Activated CD4-positive, CD25-positive, alpha-beta regulatory T cell treated with anti-CD3 and anti-CD28 coated beads, Interleukin-2, amount 50 U/mL, for 72 hours (primary cell): ENCODE data around the gene DYNLRB1.
"Not testable (repeated sequence)": the region's sequence is repeated elsewhere in the genome, so short reads cannot be mapped to it uniquely, and the experiment has no call there.

ENCODE experiments used
- DNase-seq: peaks from one replicate; pipeline ENCODE4 v3.0.0; 2021

The DYNLRB1 gene

DNA sequence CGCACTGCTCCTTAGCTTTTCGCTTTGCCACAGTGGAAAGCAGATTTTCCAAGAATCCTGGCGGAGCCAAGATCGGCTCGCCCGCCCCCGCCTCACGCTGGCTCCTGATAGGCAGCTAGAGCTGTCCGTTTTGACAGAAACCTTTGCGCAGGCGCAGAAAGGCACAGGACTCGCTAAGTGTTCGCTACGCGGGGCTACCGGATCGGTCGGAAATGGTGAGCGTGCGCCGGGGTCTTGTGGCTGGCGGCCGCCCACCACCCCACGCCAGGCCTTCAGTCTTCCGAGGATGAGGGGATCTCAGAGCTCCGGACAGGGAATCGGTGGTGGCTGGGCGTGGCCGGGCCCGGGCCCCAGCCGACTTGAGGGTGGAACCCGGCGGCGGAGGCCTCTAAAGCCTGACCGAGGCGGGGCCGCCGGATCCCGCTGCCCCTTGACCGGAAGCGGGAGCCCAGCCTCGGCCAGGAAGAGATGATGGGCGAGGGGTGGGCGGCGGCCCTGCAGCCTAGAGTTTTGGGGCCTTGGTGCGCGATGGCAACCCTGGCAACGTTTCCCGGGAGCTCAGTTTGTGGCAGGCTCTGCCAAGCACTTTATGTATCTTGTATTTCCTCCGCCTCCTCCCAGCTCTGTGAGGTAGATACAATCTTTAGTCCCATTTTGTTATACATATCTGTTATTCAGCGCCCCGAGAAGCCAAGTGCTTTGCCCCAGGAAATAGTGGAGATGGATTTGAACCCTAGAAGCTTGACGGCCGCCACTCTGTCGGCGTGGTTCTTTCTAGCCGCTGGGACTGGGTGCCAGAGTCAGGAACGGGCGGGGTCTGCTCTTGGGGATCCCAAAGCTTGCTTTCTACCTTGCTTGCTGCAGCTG lies at the start of gene DYNLRB1:
Gene DYNLRB1, plus strand, starts transcription at position 176 of the 867 bp plus-strand sequence. Its CDS starts 37 bp downstream, at position 213.
- DNase-seq, result peak; percentile 96

DNA sequence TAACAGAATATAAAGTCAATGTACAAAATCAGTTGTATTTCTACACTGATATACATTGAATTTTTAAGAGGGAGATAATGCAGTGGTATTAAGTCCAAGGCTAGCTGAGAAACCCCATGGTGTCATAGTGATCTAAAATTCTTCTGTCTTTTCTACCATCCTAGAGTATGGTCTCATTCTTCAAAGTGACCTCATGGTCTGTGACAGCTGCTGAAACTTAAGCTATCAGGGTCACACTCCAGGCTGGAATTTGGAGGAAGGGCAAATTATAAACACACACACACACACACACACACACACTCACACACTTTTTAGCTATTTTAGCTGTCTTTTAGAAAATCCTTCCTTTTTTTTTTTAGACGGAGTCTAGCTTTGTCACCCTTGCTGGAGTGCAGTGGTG lies 47.3 kb upstream of the DYNLRB1 start:
- DNase-seq, result no peak

DNA sequence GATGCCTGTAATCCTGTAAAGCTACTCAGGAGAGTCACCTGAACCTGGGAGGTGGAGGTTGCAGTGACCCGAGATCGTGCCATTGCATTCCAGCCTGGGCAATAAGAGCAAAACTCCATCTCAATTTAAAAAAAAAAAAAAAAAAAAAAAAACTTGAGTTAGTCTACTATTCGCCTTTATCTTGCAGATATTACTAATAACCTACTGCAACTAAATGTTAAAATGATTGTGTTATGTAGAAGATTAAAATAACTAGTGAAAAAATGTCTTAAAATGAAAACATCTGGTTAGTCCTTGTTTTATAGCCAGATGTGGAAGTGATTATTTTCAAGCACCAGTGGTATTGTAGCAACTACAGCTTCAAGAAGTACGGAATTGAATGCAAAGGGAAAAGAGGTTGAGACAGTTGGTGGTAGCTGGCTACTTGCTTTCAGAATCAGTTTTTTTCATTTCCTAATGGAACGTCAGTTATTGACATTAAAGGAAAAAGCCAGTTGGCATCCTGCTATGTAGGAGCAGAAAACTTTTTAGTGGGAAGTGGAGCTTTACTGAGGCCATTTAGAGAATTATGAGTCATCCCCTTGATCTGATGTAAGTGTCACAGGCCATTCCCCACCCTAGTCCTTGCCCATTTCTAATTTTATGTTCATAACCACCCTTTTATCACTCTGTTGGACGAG lies 43.8 kb upstream of the DYNLRB1 start:
- no peak for DNase-seq

DNA sequence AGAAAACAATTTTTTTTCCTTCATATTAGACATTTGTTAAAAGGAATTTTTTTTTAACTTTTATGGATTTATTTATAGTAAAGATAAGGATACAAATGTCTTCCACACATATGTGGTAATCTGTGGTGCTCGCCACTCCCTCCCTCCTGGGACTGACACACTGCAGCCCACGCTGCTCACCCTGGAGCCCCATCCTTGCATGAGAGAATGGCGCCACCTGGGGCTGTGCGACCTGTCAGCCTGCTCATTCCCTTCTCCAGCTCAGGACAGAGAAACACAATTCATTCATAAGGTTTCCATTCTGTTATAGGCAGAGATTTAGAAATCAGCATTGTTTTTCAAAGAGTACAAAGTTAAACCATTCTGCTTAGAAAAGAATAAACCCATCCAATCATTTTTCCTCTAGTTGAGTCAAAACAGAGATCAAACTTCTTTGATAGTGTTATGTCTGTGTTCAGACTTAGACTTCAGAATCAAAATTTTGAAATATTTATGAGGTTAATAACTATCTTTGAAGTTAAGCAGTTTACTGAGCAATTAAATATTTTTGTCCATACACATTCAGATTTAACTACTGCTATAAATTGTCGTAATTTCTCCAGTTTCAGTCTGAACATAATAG lies 42.8 kb upstream of the DYNLRB1 start:
- DNase-seq, result no peak

DNA sequence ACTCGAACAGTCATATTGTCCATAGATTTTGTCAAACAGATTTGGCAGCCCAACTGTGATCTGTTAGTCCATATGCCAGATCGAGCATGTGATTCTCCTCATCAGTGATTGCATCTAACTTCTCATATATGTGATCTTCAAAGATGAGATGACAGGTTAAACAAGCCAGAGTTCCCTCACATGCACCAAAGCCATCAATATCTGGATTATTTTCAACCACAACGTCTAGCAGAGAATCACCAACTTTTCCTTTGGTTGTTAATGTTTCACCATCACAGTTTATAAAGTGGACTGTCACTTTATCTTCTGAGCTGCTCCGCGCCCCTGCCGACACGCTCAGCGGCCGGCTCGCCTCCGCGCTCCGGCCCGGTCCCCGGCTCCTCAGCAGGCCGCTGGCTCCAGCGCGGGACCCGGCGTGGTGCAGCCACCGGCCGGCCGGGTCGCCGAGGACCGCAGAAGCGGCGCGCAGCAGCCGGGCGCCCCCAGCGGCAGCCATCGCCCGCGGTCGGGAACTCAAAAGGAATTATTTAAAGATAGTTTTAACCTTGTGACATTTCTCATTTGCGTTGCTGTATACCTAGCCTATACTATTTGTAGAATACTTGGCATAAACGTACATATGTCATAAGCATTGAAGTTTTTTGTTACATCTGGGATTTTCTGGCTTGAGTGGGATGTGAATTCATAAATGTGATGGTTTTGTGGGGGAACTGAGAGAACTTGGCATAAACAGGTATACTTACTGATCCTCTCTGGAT lies 40.1 kb upstream of the DYNLRB1 start:
- peak; percentile 40 for DNase-seq

DNA sequence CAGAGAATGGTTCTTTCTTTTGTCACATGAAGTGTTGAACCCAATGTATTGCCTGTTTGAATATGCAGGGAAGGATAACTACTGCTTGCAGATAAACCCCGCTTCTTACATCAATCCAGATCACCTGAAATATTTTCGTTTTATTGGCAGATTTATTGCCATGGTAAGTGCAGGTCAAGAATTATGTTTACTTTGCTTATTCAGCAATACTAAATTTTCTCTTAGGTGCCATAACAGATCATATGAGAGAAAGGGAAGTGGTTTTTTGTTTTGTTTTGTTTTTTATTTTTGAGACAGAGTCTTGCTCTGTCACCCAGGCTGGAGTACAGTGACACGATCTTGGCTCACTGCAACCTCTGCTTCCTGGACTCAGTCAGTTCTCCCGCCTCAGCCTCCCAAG lies 36.6 kb upstream of the DYNLRB1 start:
- DNase-seq, result no peak

DNA sequence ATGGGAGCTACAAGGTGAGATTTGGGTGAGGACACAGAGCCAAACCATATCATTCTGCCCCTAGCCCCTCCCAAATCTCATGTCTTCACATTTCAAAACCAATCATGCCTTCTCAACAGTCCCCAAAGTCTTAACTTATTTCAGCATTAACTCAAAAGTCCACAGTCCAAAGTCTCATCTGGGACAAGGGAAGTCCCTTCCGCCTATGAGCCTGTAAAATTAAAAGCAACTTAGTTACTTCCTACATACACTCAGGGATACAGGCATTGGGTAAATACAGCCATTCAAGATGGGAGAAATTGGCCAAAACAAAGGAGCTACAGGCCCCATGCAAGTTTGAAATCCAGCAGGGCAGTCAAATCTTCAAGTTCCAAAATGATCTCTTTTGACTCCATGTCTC lies 34.1 kb upstream of the DYNLRB1 start:
- not testable (repeated sequence) for DNase-seq

DNA sequence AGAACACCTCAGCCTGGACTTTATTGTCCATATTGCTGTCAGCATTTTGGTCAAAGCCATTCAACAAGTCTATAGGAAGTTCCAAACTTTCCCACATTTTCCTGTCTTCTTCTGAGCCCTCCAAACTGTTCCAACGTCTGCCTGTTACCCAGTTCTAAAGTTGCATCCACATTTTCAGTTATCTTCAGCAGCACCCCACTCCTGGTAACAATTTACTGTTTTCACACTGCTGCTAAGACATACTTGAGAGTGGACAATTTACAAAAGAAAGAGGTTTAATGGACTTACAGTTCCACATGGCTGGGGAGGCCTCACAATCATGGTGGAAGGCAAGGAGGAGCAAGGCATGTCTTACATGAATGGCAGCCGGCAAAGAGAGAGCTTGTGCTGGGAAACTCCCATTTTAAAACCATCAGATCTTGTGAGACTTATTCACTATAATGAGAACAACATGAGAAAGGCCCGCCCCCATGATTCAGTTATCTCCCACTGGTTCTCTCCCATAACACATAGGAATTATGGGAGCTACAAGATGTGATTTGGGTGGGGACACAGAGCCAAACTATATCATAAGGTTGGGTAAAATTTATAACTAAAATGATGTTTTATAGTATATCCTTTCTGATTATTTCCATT lies 32.5 kb upstream of the DYNLRB1 start:
- DNase-seq, result not testable (repeated sequence)

DNA sequence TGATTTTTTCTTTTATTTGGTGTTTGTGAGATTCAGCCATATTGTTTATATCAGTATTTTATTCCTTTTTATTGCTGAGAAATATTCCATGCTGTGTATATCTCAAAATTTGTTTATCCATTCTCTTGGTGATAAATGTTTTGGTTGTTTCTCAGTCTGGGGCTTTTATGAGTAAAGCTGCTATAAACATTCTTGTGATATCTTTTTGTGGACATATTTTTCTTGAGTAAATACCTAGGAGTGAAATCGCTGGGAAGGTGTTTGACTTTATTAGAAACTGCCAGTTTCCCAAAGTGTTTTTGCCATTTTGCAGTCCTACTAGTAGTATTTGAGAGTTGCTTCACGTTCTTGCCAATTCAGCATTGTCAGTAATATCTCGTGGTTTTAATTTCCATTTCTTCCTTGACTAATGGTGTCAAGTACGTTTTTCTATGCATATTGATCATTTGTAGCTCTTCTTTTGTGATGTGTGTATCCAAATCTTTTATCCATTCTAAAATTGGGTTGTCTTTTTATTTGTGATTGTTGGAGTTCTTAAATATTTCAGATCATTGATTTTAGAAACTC lies 31.1 kb upstream of the DYNLRB1 start:
- DNase-seq, result no peak

DNA sequence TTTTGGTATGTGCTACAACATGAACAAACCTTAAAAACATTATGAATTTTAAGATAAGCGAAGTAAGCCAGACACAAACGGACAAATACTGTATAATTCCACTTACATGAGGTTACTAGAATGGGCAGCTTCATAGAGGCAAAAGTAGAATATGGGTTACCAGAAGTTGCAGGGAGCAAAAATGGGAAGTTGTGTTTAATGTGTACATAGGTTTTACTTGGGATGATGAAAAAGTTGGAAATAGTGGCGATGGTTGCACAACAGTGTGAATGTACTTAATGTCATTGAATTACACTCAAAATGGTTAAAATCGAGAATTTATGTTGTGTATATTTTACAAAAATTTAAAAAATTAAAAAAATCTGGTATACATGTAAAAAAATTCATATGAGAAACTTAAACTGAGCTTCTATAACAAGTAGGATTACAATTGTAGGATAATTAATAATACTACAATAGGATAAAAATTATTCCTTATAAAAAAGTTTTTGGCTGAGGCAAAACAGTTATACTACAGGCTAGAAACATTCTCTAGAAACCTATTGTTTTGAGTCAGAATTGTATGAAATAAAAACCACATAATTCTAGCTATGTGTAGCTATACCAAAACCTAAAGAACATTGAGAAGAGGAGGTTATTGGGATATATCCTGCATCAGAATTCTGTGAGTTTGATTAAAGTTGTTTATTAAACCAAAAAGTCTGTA lies 24.8 kb upstream of the DYNLRB1 start:
- DNase-seq, result no peak

DNA sequence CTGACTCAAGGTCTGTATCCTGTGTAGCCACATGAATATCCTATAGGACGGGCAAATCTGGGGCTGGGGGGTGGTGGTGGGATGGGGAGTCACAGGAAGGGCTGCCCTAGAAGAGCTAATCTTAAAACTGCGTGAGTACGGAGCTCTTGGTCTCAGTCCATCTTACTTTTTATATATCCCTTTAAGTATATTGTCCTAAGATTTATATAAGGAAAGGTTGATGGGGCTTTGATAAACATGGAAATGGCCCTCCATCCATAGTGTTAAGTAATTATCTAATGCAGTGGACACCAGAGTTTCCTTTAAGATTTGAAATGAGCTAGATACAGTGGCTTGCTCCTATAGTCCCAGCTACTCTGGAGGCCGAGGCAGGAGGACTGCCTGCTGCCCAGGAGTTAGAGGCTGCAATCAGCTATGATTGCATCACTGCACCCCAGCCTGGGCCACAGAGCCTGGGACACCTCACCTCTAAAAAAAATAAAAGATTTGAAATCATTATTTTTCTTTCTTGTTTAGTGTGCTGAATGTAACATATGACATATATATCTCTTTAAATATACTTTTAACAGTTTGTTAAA lies 24.2 kb upstream of the DYNLRB1 start:
- no peak for DNase-seq

DNA sequence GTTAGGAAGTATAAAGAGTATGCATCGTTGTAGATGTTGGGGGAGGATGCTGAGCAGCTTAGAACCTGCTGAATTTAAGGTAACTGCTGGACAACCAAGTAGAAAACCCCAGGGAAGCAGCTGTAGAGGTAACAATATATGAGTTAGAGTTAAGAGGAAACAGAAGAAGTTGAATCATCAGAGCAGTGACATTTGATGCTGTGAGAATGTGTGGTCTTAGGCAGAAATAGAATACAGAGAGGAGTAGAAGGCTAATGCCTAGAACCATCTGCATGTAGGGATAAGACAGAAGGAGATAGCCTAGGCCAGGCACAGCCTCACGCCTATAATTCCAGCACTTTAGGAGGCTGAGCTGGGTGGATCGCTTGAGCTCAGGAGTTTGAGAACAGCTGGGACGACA lies 22.6 kb upstream of the DYNLRB1 start:
- no peak for DNase-seq

DNA sequence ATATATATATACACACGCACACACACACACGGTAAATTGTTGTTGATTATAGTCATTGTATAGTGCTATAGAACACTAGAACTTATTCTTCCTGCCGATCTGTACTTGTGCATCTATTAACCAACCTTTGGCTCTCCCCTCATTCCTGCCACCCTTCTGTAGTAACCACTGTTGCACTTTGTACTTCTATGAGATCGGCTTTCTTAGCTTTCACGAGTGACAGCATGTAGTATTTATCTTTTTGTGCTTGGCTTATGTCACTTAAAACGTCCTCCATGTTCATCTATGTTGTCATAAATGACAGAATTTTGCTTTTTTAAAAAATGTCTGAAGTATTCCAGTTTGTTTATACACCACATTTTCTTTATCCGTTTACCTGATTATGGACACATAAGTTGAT lies 20.9 kb upstream of the DYNLRB1 start:
- no peak for DNase-seq

DNA sequence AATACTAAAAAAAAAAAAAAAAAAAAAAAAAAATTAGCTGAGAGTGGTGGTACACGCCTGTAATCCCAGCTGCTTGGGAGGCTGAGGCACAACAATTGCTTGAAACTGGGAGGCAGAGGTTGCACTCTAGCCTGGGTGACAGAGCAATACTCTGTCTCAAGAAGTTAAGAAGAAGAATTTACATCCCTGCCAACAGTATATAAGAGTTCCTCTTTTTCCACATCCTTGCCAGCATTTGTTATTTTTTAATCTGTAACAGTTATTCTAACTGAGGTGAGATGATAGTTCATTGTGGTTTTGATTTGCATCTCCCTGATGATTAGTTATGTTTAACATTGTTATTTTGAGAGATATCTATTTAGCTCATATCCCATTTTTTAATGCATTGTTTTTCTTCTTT lies 20.3 kb upstream of the DYNLRB1 start:
- DNase-seq, result no peak

DNA sequence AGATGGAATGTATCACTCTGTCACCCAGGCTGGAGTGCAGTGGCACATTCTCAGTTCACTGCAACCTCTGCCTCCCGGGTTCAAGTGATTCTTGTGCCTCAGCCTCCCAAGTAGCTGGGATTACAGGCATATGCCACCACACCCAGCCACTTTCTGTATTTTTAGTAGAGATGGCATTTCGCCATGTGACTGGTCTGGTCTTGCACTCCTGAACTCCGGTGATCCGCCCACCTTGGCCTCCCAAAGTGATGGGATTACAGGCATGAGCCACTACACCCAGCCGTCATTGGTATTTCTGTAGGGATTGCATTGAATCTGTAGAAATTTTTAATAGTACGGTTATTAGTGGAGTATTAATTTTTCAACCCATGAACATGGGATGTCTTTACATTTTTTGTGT lies 18.6 kb upstream of the DYNLRB1 start:
- not testable (repeated sequence) for DNase-seq

DNA sequence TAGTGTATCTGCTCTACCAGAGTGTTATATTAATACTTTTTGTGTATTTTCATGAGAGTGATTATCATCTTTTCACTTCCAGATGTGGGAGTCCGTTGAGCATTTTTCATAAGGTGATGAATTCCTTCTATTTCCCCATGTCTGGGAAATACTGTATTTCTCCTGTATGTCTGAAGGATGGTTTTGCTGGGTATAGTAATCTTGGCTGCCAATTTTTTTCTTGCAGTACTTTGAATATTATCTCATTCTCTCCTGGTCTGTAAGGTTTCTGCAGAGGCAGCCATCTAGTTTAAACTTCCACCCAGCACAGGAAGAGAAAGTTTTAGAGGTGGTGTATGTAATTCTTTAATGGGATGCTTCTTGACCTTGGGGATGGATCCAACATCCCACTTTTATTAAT lies 15.4 kb upstream of the DYNLRB1 start:
- DNase-seq, result no peak

DNA sequence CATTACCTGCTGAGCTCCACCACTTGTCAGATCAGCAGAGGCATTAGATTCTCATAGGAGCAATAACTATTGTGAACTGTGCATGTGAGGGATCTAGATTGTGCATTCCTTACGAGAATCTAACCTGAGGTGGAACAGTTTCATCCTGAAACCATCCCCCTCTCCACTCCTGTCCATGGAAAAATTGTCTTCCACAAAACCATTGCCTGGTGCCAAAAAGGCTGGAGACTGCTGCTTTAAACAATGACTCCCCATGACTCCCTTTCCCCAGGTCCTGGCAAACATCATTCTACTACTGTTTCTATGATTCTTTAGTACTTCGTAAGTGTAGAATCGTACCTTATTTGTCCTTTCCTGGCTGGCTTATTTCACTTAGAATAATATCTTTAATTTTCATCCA lies 9.7 kb upstream of the DYNLRB1 start:
- DNase-seq, result no peak

DNA sequence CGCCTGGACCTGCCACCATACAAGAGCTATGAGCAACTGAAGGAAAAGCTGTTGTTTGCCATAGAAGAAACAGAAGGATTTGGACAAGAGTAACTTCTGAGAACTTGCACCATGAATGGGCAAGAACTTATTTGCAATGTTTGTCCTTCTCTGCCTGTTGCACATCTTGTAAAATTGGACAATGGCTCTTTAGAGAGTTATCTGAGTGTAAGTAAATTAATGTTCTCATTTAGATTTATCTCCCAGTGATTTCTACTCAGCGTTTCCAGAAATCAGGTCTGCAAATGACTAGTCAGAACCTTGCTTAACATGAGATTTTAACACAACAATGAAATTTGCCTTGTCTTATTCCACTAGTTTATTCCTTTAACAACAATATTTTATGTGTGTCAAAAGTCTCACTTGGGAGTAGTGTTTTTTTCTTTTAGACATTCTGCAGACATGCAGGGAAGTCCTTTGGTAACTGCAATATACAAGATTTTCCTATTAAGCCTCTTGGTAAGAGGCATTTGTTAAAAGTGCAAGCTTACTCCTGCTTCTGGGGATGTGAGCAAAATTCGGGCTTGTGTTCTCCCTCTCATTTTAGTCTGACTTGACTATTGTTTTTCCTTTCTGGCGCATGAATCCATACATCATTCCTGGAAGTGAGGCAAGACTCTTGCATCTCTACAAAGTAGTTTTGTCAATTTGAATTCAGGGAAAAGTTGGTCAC lies 8.4 kb upstream of the DYNLRB1 start:
- DNase-seq, result no peak

DNA sequence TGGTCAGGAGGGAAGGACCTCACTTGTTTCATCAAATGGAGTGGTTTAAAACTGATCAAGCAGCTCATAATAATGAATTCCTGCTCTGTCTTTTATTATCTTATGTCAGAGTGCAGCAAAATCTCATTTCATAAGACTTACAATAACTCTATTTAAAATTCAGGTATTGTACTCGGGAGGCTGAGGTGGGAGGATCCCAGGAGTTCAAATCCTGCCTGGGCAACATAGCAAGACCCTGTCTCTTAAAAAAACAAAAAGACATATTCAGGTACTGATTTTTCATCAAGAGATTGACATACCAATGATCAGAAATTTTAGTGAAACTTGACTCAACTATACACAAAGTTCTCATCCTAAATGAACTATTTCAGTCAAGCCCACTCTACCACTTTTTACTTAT lies 5.6 kb upstream of the DYNLRB1 start:
- DNase-seq, result no peak

DNA sequence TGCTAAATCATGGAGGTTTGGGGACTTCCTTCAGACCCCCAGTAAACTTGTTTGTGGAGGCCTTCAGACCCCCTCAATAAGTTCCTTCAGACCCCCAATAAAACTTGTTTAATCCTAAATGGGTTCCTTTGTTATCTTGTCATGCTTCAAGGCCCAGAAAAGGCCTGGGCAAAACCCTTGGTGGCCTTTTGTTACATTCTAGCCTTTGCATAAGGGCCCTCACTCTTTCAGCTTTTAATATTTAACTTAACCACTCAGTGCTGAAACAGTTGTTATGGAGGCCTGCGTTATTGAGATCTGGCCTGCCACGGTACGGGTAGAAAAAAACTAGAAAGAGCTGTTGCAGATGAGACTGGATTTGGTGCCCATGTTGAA lies 4.3 kb upstream of the DYNLRB1 start:
- DNase-seq, result no peak
